HG03108 (cell line): ENCODE measurements around the gene TALDO1.

Experiments
- ATAC-seq: cut with Tn5 transposase; IDR thresholded peaks from one replicate; pipeline ENCODE4 v1.9.1; 2021; ENCODE audit warnings: moderate library complexity; ENCODE audit not compliant: unreplicated experiment

TALDO1 gene

DNA sequence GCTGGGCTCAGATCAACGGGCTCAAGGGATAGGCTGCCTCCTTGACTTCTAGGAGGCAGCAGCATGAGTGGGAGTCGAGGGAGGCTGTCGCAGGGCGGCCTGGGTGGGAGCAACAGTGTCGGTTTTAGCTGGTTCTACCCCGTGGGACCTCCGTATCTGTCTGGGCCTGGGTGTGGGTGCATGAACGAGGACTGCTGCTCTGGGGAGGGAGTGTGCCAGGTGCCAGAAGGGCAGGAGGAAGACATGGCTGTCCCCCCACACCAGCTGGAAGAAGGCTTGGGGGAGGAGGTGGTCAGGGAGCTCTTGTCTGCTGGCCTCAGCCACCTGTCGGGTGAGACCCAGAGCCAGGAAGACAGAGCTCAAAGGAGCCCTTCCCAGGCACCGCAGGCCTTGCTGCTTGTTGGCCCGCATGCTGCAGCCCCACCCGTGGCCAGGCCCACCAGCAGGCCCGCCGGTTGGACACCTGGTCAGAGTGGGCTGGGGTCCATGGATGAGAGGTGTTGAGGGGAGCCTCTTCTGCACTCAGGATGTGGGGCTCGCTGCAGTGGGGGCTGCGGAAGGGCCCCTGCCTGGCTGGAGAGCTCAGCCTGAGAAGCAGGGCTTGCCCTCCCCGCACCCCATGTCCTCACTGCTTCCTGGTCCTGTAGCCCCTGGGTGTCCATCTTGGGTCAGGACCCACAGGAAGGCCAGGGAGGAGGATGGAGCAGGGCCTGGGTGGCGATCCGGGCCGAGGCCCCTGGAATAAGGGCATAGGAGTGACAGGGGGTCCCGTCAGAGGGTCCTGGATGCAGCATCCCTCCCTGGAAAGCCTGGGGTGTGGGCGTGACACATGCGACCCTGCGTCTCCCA lies 39.2 kb downstream of the TALDO1 start:
- no peak for ATAC-seq

DNA sequence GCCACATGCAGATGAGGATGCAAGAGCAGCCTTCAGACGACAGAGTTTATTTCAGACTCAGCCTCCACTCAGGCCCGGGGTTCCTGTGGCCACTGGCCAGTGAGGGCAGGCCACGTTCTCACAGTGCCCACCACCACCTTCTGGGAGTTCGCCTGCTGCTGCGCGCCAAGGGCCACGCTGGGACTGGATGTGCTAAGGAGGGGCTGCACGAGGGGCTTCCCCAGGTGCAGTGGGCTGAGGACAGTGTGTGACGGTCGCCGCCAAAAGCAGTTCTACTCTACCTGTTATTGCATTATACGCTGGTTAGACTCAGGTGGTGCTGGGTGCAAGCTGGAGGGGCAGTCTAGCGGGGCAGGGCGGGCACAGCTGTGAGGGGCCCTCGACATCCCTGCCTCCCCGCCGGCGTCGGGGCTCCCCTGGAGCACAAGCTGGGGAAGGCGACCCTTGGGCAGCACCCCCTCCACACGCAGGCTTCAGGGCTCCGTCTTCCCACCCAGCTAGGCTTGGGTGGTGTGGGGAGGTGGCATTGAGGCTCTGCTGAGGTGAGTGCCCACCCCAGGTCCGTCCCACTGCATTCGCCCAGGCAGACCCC lies 39.9 kb downstream of the TALDO1 start:
- no peak for ATAC-seq

DNA sequence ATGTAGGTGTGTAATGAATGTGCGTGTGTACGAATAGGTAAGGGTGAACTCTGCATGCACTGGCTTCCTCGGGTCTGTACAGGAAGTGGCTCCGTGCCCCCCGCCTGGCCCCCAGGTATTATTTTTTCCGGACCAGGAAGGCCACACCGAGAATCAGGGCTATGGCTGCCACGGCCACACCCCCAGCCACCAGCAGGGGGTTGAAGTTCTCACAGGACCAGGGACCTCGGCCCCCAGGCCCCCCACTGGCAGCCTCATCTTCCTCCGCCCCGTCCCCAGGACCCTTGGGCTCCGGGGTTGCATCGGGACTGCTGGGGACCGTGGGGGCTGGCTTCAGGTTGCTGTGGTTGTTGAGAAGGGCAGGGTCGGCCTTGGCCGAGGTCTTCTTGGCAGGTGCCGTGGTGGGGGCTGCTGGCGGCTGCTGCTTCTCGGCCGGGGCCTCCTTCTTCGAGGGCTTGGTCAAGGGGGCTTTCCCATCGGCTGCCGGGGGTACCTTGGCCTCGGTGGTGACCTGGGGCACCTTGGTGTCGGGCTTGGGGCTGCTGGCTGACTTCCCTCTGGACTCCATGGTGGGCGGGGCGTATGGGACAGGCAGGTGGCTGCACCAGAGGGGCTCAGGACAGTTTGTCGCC lies 40.9 kb downstream of the TALDO1 start:
- no peak for ATAC-seq

DNA sequence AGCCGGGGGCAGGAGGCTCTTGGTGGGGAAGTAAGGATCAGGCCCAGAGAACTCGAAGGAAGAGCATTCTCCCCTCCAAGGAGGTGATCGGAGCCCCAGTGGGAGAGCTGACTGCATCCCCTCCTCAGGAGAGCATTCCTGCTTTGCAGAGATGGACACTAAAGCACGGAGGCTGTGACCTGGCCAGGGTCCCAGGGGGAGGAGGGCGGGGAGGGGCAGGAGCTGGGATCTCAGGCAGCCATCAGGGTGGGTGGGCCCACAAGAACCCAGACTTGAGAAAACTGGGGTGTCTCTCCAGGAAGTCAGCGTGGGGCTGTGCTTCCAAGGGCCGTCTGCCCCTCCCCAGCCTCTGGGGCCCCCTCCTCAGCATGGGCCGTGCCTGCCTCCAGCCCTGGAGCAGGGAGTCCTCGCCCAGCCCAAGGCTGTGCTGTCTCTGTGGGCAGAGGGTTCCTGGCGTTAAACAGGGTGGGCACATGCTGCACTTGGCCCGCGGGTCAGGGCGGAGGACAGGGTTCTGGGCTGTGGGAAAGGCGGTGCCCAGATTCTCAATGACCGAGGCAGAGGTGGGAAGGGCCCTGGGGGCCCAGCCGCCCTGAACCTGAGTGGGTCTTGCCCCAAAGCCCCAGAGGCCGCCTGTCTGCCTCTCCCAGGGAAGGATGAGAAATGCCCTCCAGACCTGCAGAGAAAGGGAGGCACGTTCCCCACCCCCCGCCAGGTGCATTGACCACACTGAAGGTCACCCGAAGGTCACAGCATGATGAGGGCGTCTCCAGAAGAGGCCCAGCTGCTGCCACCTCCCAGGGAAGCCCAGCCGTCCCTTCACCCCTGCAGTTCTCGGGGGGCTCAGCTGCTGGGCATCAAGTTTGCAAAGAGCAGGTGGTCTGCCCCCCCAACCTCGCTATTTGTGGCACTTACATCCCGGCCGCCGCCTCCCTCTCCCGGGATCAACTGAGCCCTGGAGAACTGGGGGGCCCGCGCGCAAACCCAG lies 42.0 kb downstream of the TALDO1 start:
- ATAC-seq: no peak

DNA sequence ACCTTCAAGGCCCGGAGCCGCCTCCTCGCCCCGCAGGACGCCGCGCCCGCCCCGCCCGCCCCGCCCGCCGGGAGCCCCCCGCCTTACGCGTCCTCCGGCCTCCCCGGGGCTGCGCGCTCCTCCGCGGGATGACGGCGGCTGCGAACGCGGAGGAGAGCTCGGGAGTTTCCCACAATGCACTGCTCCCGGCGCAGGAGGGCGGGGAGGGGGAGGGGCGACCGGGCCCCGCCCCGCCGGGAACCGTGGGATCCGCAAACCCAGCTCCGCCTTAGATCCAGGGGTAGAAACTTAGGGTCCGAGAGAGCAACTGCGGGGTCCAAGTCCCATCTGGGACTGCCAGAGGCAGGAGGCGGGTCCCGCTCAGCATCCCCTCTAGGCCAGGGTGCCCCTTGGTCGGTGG lies 42.7 kb downstream of the TALDO1 start, which contains the start of gene CEND1:
Gene CEND1, minus strand, starts transcription at position 148 of the 400 bp plus-strand sequence. CDS start 1,514 bp downstream, outside the sequence.
- no peak for ATAC-seq

DNA sequence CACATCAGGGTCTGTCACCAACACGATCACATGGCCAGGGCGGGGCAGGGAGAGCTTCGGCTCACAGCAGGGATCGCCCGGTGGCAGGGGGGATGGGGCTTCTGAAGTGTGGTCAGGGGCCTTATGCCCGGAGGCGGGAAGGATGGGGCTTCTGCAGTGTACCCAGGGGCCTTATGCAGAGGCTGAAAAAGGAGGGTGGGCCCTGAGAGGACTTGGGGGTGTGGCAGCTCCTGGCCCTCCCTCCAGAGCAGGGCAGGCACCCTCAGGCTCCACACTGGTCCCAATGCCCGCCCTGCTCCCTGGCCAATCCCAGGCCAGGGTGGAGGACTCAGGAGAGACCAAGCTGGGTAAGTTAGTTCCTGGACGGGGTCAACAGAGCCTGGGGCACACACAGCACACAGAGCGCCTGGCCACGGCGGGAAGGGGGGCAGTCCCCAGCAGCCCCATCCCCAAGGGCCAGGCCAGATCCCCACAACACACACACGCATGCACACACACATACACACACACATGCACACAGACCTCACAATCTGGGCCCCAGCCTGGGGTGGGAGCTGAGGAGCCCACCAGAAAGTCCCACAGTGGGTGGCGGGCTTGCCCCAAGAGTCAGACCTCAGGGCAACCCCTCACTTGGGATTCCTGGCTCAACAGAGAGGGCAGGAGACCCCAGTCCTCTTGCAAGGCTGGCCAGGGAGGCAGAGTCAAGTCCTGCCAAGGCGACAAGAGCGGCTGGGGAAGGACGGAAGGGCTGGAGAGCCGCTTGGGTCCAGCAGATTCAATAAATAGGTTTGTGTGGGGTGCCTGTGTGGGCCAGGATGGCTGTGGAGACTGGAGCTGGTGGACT lies 43.7 kb downstream of the TALDO1 start:
- no peak for ATAC-seq

DNA sequence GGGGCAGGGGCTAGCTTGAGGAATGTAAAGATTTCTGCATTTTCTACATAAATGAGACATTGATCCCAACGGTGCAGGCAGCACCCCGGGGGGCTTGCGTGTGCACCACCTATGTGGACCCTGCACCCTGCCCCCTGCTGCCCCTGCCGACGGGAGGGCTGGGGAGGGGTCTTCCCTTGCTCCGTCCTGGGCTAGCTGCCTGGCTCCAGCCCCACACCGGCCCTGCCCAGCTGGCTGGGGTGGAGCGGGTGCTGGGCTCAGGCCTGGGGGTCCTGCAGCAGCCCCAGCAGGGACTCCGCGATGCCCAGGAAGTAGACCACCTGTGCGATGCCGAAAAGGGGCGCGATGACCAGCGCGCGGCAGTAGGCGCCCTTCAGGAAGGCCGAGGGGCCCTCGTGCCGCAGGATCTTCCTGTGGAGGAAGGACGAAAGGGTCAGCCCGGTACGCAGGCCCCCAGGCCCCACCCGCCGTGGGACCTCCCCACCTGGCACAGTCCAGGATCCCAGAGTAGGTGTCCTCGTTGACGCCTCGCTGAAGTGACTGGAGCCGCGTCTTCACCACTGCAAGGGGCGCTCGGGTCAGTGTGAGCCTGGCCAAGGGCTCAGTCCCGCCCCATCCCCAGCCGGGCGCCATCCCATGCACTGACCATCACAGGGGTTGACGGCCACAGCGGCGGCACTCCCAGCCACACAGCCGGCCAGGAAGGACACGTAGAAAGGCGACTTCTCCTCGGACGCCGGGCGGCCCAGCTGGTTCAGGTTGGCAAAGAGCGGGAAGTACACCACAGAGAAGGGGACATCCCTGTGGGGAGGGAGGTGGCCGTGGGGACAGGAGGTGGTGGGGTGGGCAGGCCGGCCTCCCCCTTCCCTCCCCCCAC lies 44.6 kb downstream of the TALDO1 start:
- no peak for ATAC-seq

DNA sequence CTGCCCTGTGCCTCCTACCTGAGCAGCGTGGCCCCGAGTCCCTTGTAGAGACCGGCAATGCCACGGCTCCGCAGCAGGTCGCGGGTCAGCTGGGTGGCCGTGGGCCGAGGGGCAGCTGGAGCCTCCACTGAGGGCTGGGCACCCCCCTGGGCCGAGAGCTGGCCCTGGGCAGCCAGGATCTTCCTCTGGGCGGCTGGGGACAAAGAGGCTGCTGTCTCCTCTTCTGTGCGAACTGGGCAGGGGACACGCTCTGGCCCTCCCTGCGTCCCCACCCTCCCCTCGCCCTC lies 45.2 kb downstream of the TALDO1 start:
- no peak for ATAC-seq

DNA sequence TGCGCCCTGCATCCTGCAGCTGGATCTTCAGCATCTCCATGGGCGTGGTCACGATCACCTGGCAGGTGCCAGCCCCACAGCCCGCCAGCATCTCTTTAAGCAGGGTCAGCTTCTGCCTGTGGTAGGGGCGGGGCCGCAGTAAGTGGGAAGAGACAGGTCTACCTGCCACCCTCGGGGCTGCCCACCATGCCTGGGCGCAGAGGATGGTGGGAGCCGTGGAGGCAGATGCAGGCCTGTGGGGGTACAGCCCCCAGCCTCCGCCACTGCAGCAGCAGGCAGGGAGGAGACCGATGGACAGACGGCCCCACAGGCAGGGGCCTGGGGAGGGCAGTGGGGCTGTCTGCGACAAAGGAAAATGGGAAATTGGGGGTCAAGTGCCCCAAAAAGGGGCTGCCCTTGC lies 45.6 kb downstream of the TALDO1 start:
- ATAC-seq: no peak

DNA sequence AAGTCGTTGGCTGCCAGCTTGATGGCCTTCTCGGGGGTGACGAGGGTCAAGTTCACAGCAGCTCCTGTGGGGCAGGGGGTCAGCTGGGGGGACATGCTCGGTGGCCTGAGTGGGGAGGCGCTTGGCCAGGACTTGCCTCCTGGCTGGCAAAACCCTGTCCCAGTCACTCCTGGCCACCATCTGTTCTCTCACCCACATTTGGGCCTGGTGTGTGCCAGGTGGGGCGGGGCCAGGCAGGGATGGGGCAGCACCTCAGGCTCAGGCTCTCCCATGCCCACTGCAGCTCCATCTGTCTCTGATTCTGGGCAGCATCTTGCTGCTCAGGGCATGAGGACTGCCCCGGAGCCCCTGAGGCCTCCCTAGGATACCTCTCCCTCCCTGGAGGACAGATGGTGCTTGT lies 46.3 kb downstream of the TALDO1 start:
- no peak for ATAC-seq

DNA sequence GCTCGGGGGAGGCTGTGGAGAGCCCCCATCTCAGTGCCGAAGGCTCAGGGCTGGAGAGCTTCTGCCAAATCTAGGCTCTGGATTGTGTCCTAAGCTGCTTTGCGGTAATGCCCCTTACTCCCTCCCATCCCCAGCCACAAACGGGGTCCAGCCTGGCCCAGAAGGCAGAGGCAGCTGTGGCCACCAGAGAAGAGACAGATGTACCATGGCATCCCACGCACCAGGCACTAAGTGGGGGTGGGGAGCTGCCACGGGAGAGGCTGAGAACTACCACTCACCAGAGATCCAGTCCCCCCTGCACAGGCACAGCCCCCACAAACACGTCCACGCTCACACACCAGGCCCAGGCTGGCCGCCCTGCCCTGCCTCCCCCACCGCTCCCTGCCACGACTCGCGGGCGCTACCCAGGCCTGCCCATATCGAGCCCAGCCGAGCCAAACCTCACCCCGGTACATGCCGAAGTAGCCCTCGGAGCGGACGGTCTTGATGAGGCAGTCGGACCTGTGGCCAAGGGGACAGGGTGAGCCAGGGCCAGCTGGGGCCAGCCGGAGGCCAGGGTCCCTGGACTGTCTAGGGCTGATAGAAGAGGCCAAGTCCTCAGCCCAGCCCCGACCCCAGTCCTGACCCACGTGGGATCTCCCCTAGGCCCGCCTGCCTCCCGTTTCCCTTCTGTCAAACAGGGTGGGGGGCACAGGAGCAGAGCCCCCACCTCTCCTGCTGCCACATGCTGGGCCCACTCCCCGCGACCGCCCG lies 46.9 kb downstream of the TALDO1 start:
- no peak for ATAC-seq

DNA sequence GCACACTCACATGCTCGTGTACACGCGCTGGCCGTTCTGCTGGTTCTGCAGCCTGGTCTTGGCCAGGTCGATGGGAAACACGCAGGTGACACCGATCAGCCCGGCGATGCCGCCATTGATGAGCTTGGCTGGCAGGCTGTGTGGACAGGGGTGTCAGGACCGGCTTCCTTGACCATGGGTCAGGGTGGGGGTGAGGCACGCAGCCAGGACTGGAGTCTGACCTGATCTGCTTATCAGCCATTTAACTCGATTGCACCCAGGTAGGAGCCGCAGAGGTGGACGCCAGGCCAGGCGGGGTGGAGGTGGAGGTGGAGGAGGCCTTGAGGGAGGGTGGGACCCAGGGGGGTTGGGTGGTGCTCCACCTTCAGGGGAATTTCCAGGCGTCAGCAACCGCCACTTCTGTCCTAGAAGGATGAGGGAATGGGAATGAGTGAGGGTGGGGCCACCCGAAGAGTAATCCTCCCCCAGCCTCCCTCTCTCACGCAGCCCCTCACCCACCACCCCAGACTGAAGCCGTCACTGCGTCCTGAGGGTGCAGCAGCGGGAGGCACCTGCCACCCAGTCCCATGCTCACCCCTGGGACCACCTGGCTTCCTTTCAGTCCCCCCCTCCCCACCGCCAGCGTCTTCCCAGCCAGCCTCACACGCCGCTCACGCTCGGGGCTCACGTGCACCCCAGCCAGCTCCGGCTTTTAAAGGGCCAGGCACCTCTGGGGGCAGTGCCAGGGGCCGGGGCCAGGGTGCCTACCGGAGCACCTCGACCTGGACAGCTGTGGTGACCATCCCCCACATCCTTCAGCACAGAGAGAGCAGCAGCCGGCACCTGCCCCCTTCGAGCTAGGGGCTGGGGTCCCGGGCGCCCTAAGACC lies 47.7 kb downstream of the TALDO1 start:
- no peak for ATAC-seq

DNA sequence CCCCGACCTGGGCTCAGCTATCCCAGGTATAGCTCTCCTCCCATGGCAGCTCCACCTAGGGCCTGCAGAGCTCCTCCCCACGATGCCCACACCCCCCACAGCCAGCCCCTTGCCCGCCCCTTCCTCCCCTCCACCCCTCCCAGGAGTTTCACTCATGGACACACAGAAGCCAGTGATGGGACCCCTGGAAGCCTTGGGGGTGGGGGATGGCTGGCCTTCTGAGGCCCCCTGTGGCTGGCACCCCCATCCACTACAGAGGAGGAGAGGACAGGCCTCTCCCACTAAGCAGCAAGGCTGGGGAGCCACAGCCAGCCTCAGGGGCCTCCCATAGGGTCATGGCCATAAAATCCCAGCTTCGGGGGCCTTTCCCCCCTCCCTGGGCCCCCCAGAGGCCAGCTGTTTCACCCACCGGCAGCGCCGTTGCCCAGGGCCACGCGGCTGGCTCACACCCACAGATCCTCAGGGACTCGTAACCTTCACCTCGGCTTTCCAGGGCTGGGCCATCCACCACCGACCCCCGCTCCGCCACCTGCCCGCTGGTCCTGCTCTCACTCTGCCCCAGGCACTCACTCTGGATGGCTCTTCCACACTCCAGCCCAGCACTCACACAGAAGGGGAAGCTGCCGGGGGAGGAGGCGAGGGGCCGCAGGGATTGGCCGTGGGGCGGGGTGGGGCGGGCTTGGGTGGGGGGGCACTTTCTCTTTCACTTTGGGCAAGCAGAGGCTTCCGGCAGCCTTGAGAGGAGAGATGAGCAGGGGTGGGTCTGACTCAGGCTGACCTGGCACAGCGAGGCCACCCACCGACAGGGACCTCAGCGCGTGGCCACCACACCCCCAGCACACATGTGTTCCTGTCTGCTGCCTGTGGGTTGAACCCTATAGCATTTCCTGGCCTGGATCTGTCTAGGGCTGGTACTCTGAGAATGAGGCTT lies 48.6 kb downstream of the TALDO1 start:
- ATAC-seq: no peak

DNA sequence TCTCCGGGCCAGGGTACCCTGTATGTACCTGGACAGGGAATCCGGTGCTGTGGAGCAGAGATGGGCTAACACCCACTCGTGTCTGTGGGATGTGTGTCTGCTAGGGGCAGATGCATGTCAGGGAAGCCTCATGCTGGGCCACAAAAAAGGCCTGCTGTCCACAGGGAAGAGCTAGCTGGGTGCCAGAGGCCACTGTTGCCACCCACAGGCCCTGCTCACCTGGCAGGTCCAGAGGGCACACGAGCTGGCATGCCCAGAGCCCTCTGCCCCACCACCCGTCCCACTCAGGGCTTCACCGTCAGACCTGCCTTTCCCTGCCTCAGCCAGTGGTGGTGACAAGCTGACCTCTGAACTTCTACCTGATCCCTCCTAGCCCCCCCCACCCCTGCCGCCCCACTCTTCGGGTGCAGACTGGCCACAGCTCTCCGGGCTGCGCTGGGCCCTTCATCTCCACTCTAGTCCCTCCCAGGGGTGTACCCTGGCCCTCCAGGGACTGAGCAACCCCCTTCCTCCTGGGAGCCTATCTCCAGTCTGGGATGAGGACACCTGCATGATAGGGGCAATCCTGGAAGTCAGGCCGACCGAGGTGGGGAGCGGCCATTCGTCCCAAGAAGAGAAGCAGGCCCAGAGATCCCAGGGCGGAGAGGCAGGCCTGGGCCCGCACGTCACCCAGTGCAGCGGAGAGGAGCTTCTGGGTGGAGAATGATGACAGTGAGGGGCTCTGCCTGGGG lies 49.5 kb downstream of the TALDO1 start:
- no peak for ATAC-seq

DNA sequence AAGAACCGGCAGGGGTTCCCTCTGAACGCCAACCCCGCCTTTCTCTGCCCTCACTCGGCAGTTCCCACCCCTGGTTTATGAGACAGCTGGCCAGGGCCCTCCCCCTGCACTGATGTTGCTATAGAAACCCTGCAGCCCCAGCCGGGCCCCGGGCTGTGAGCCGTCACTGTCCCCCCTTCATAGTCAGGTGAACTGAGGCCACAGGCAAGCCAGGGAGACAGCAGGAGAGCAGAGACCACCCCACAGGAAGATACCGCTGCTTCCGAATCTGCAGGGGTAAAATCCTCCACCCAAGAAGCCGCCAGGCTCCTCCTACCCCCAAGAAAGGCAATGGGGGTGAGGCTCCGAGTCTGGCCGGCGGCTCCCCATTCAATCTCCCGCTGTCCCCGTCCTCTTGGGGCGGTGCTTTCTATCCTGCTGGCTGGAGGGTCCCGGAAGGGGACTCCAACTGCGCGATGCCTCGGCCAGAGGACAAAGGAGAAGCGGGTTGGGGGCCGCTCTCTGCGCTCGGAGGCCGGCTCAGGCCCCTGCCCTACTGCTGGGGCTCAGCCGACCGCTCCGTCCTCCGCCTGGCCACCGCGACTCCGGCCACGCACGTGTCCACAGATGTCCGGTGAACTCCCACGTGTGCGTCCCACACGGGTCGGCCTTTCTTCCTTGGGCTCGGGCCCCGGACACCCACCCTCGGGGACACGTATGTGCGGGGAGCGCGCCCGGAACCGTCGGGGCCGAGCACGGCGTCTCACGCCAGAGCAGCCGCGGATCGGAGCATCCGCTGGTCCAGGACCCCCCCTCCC lies 50.2 kb downstream of the TALDO1 start:
- ATAC-seq: peak; percentile 32
